CD4-positive, alpha-beta T cell treated with Interferon alpha-2 for 1 hour (primary cell): ENCODE data around the gene KCNJ3.

Experiments
- DNase-seq, 2 donors: peaks; one replicate each; pipeline ENCODE4 v3.0.0-alpha.2; 2020 to 2022

Gene KCNJ3, protein sequence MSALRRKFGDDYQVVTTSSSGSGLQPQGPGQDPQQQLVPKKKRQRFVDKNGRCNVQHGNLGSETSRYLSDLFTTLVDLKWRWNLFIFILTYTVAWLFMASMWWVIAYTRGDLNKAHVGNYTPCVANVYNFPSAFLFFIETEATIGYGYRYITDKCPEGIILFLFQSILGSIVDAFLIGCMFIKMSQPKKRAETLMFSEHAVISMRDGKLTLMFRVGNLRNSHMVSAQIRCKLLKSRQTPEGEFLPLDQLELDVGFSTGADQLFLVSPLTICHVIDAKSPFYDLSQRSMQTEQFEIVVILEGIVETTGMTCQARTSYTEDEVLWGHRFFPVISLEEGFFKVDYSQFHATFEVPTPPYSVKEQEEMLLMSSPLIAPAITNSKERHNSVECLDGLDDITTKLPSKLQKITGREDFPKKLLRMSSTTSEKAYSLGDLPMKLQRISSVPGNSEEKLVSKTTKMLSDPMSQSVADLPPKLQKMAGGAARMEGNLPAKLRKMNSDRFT

DNA sequence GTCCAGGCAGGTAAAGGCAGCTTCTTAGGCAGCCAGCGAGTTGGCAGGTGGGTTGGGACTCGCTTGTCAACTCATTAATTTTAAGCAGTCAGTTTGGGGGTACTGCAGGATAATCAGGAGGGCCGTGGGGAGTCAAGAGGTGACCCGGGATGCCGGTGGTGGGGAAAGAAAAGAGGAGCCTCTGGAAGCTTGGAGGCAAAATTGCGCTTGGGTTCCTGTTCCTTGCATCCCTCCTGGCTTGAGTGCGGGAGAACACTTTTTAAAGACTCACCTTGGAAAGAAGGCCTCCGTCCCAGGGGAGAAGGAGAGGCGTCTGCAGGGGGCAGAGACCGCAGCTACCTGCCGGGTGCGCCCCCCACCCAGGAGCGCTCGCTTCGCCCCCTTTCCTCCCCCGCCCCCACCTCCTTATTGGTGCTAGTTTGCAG, at the start of gene KCNJ3:
Gene KCNJ3 (plus strand): TSS at position 400 of the 425 bp plus-strand sequence. CDS start 81 bp downstream, outside the sequence.
- DNase-seq: no peak

DNA sequence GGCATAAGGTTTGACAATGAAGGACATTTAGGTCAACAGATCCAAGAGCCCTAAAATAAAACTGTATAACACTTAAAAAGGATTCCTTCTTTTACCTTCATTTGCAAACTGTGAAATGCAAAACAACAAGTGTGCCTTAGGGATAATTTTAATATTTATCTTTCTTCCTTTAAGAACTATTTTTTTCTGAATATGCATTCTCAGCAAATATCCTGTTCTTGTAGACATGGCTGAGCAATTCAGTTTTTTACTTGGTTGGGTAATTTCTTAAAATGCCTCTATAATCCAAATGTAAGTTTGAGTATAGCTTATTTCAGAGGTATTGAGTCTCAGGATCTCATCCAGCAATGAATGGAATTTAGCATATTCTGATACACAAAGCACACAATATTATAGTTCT, 43.0 kb upstream of the KCNJ3 start:
- DNase-seq: no peak

DNA sequence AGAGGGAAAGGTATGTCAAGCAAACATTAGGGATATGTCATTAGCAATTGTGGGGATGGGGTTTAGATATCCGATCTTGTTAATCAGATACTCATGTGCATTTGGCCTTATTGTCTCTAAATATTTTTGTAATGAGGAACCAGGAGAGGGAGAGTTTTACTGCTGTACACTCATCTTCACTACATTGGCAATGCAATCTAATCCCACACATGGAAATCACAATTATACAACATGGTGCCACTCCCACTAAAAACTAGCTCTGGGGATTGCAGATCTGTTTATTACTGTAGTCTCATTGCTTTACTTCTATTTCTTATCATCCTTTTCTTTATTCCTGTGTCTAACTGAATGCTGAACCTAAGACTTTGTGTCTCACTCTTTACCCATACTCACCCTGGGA, 39.6 kb upstream of the KCNJ3 start:
- no peak for DNase-seq

DNA sequence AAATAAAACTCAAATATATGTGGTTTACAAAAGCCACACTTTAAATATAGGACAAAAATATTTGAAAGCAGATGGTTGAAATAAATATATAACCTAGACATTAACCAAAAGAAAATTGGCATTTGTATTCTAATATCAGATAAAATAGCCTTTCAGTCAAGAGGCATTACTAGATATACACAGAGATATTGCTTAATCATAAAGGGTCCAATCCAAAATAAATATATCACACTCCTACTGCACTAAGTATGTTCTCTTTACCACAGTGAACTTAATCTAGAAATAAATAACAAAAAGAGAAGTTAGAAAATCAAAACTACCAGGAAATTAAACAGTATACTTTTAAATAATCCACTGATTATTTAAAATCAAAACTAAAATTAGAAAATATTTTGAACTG, 34.2 kb upstream of the KCNJ3 start:
- no peak for DNase-seq

DNA sequence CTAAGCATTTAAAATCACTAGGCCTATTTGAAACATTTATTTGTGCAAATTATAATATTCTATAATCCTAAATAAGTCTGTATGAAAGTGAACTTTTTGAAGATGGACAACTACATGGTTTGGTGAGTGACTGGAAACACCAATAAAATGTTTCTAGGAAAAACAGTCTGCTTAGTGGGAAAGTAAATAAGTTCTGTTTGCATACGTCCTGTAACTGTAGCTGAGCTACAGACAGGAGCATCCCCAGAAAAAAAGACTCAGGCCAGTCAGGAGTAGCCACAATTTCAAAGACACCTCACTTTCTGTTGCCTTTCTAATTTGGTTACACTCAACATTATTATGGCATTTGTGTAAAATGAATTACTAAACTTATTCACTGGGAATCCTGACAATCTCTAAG, 28.4 kb upstream of the KCNJ3 start:
- DNase-seq: no peak

DNA sequence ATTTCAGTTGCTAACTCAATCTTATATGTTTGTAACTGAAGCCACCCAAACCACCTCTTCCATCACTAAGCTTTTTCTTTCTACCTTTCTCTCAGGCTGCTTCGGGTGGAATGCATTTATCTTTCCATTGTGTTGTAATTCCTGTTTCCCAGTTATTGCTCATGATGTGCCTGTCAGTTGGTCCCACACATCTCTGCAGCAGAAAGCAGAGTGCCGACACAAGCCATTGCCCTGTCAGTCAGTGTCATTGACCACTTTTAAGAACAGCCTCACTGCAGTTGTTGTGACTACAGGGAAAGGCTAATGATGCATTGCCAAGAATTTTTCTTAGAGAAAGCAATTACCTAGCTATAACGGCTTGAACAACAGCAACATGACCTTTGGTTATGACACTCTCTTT, 24.8 kb upstream of the KCNJ3 start:
- no peak for DNase-seq

DNA sequence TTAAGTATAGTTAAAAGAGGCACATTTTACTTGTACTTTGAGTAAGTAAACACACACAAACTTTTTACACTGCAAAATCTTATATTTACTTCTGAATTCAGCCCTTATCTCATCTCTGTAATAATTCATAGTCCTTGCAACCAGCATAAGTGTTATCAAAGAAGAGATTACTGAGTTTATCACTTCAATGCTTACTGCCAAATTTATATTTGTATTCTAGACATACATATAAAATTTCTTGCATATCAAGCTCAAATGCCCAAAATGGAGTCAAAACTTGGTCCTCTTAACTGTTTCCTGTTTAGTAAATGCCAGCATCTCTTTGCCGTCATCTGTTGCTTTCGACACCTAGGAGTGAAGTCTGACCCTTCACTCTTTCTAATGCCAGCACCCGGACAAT, 21.1 kb upstream of the KCNJ3 start:
- no peak for DNase-seq

DNA sequence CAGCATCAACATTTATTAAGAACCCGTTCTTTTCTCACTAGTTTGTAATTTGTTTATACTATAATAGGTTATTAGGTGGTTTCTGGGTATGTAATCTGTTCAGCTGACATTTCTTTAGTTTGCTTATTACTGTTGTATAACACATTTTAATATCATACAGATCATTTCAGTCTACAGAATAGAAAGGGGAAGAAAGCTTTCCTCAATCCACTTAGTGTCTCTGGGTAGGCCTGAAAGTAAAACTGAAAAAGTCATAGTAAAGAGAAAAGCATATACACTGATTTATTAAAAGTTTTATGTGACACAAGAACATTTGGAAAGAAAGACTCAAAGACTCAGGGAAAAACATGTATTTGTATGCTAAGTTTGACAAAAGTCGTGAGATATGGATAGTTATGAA, 16.8 kb upstream of the KCNJ3 start:
- no peak for DNase-seq

DNA sequence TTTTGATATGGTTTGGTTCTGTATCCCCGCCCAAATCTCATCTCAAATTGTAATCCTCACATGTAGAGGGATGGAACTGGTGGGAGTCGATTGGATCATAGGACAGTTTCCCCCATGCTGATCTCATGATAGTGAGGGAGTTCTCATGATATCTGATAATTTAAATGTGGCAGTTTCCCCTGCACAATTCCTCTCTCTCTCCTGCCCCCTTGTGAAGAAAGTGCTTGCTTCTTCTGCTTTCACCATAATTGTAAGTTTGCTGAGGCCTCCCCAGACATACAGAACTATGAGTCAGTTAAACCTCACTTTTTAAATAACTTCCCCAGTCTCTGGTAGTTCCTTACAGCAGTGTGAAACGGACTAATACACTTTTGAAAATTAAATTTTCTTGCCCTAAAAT, 12.3 kb upstream of the KCNJ3 start:
- no peak for DNase-seq

DNA sequence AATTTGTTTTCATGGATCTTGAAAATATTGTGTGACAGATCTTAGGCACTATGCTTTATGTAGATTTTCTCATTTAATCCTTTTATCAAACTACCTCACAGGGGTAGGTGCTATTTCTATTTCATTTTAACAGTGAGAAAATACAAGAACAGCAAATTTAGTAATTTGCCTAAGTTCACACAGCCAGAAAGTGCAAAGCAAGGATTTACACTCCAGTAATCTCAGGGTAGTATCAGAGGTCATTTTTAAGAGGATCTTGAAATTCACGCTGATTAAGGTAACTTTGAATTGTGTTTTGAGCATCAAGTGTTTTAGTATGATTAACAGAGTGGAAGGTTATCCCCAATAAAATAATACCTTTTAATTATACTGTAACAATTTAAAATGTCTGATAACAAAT, 10.1 kb upstream of the KCNJ3 start:
- no peak for DNase-seq

DNA sequence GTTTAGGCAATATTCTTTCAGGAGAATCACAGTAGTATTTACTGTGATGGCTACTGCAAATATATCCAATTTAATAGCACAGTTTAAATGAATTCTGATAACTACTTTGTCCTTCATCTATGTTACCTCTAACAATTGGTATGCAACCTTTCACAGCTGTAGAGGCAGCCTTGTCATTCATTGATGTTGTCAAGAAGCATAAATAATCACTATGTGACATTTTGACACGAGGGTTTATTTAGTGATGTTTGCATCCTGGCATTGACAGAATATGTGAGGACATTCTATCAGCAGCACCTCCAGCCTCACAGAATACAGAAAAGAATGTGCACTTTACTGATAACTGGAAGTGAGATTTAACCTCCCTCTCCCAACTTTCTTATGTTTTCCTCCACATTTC, 9.3 kb upstream of the KCNJ3 start:
- no peak for DNase-seq

DNA sequence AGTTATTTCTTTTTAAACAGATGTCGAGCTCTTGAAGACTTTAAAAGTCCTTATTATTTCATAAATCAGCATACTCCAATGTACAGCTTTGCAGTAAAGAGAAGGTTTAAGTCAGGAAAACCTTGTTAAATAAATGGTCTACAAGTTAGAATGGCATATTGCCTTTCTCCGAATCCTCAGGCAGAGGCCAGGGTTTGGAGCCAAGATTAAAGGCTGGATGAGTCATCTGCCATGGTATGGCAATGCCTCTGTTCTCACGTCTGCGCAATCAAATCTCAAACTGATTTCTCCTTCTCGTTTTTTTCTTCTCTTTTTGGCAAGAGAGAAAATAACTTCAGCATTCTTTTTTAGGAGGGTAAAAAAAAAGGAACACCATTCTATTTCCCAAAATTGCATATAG, 5.6 kb upstream of the KCNJ3 start:
- DNase-seq: no peak

DNA sequence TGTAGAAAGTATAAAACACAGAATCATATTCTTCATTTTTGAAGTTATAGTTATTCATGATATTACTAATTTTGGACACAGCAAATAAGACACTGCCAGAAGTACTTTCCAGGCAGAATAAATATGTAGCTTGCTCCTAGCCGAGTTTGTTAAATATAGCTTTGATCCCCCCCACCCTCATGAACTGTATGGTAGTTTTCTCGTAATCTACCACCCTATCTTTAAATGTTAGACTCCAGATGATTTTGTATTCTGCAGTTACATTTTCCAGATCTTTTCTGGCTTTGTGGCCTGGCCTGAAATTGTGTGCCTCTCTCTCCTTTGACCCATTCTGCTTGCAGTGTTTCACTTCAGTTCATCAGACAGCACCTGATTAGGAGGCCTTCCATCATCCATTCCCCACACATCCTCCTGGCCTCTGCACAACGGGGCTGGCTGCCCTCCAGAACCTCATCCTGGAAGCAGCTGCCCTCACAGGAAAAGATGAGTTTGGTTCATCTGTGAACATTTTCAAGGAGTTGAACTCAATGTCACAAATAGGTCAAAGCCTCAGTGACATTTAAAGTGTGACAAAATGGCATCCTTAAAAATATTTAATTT, 4.7 kb upstream of the KCNJ3 start:
- DNase-seq: no peak

DNA sequence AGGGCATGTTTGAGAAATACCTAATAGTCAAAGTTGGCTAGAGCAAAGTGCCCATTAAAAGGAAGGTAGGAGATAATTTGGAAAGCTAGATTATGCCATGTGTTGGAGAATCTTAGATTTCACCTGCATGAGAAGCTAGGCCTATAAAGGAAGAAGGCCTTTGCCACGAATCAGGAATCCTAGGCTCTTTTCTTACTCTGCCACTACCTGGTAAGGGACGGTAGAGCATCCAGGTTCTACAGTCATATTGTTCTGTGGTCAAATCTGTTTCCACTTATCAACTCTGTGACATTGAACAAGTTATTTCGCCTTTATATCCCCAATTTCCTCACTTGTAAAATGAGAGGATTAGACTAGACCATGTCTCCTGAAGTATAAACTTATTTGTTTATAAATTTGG, 3.6 kb upstream of the KCNJ3 start:
- no peak for DNase-seq

DNA sequence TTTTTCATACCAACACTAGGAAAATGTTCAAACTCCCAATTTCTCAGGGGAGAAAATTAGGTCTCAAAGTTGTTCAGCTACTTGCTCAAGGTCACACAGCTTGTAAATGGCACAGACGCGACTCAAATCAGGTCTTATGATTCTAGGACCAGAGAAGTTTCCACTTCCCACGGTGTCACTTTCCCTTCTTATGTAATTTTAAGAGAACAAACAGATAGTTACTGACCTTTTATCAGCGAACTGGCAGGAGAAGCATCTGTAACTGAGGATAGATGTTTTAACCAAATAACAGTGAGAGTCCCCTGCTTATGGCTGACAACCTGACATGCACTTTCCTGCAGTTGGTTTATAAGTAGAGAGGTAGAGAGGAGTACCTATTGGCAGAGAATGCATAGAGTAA, 2.1 kb upstream of the KCNJ3 start:
- DNase-seq: no peak

DNA sequence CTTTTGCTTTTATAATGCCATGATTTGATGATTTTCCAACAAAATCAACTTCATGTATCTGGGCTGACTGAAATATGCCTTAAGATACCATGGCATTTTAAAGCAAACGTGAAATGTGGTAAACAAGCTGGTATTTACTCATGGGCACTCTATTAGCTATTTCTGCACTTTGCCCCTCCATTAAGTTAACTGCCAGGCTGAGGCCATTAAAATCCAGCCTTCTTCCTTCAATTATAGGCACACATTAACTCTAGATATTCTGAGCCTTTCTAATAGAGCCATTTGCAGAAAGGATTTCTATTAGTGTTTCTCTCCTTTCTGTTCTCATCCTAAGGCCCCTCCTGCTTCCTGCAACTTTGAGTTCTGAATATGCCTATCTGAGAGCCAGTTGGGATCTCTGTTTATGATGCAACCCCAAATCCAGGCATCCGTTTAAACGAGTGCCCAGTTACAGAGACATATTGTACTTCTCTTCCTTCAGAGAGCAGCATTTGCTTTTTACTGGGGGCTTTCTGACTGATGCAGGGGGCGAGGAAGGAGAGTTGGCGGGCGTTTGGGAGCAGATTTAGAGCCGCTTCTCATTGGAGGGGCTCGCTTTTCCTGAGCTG, 1.6 kb upstream of the KCNJ3 start:
- DNase-seq: no peak

DNA sequence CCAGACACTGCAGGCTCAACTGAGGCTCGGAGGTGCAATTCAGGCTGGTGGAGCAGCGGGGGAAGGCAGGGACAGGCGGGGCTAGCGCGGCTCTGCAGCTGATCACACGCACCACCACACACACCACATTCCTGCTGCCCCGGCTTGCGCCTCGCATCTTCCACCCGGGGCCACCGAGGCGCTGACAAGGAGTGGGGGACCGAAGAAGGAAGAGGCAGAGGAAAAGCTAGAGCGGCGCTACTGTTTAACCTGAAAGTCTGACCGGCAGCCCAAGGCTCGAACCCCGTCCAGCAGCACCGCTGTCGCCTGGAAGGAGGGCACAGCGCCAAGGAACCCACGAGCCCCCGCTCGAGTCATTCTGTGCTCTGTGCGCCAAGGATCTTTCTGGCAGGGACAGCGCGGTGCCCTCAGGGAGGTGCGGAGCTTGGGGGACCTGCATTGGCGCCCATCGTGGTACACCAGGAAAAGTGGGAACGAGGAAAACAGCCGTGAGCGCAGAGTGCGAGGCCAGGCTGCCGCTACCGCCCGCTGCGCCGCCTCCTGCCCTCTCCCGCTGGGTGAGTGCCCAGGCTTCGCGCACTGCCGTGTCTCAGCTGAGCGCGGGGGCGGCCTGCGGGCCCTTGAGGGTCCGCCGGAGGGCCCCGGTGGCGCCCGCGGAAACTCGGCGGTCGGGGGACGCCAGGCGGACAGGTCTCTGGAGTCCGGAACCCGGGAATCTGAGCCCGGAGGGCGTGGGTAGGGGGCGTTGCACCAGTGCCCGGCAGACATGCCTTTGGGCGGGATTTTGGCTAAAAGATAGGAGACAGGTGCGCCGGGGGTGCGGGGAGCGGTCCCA, 860 bp upstream of the KCNJ3 start:
- DNase-seq: no peak

DNA sequence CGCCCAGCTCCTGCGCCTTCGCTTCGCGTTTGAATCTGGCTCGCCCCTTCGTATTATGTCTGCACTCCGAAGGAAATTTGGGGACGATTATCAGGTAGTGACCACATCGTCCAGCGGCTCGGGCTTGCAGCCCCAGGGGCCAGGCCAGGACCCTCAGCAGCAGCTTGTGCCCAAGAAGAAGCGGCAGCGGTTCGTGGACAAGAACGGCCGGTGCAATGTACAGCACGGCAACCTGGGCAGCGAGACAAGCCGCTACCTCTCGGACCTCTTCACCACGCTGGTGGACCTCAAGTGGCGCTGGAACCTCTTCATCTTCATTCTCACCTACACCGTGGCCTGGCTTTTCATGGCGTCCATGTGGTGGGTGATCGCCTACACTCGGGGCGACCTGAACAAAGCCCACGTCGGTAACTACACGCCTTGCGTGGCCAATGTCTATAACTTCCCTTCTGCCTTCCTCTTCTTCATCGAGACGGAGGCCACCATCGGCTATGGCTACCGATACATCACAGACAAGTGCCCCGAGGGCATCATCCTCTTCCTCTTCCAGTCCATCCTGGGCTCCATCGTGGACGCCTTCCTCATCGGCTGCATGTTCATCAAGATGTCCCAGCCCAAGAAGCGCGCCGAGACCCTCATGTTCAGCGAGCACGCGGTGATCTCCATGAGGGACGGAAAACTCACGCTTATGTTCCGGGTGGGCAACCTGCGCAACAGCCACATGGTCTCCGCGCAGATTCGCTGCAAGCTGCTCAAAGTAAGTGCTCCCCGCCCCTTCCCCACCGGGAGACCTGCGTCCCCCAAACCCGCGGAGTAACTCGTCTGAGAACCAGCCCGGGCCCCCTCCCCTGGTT, 453 bp downstream of the KCNJ3 start:
- no peak for DNase-seq

DNA sequence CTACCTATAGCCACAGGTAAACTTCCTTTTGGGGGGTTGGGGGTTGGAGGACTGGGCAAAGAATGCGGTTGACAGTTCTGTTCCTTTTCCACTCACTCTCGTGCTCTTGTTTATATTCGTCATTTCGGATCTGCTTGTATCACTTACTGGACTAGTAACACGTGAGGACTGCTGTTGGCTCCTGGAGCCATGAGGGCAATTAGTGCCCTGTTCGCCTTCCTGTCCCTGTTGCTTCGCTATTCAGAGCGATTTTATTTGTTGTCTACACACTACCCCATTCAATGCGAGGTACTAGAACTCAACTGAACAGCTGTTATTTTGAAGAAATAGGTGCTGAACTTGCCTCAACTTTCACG, 1.1 kb downstream of the KCNJ3 start:
- DNase-seq: no peak

DNA sequence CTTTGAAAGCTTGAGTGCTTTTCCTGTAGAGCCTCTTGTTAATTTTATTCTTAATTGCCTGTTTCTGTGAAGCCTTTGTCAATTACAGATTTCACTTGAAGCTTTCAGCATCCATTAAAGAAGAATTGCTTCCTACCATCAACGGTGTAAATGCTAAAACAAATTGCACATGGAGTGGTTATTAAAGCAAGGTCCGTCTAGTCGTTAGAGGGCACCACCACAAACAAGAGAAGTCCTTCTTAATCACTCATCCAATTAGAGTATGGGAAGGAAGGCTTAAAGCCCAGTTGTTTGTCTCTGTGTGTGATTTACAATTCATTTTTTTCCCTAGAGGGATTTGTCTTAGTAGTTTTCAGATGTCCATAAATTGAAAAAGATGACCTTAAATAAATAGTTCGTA, 1.6 kb downstream of the KCNJ3 start:
- DNase-seq: no peak

DNA sequence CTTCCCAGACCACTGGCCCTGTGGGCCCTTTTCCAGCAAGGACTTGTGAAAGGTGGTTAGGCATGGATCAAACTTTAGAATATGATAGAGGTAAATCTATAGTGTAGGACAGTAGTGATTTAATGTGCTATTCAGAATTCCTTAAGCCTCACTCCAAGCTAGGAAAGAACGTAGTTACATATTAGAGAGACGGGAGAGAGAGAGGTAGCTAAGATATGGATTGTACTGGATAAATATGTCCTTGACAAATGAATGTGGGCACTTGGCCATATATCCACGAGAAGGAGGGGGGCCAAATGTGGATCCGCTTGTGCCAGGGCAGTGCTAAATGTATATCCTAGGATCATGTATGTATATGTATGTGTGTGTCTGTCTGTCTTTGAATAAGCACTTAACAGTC, 6.5 kb downstream of the KCNJ3 start:
- no peak for DNase-seq

DNA sequence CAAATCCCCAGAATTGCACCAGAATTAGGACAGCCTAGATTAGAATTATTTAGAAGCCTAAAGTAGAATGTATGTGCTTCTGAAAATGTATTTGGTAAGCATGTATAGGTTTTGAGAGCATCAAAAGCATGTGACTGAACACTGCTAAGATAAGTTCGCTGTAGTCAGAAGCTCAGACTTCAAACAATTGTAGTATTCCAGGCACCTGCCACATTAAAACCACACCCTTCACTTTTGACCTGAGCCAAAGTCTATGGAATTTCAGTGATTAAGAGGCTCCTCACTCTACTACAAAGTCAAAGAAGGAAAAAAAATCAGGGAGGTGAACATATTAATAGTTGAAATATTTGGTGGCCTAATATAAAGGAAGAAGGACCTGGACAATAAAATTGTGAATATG, 8.2 kb downstream of the KCNJ3 start:
- DNase-seq: no peak
